Right lobe of liver (tissue), 6 donors: ENCODE data around the gene ATG10. TPM values are rescaled to one million over a fixed set of nuclear protein-coding genes. Genes with fewer than 3 reads are reported as not detected.

Experiments
- ATAC-seq, 4 donors: fragments of 200-7000 bp; cut with Tn5 transposase; one replicate each; pipeline ENCODE4 v1.9.1; 2020; ENCODE audit warnings: mild to moderate bottlenecking in 4 of 4, moderate library complexity in 4 of 4
- DNase-seq, 3 donors: peaks; one replicate each; pipeline ENCODE4 v3.0.0-alpha.2; 2020
- H3K27ac ChIP-seq, 3 donors: fragments of 200-600 bp; one replicate each; pipeline ENCODE4 v1.8.0; 2022
- H3K27me3 ChIP-seq, 2 donors: fragments of 200-600 bp; one replicate each; pipeline ENCODE4 v1.8.0; 2022
- H3K36me3 ChIP-seq, 4 donors: fragments of 200-600 bp; sonication (generic) in 1 of 4; one replicate each; pipeline versions ENCODE4 v1.5.1 to v1.8.0; 2017 to 2022; ENCODE audit warnings: control low read depth in 1 of 4
- H3K4me1 ChIP-seq, 4 donors: fragments of 200-600 bp; sonication (generic) in 1 of 4; one replicate each; pipeline versions ENCODE4 v1.5.1 to v1.8.0; 2017 to 2022; ENCODE audit warnings: control low read depth in 1 of 4
- H3K4me3 ChIP-seq, 3 donors: fragments of 200-600 bp; one replicate each; pipeline ENCODE4 v1.8.0; 2022
- H3K9me3 ChIP-seq, 4 donors: fragments of 200-600 bp; sonication (generic) in 1 of 4; one replicate each; pipeline versions ENCODE4 v1.5.1 to v1.8.0; 2017 to 2022; ENCODE audit warnings: control low read depth in 1 of 4
- CTCF ChIP-seq, 4 donors: fragments of 200-600 bp in 3 of 4; fragments of 450-650 bp in 1 of 4; IDR thresholded peaks; one replicate each; pipeline versions ENCODE4 v1.5.1 to v1.8.0; 2016 to 2022; ENCODE audit warnings: antibody characterized with exemption in 4 of 4, mild to moderate bottlenecking in 2 of 4
- POLR2A ChIP-seq: fragments of 450-650 bp; IDR thresholded peaks from one replicate; pipeline ENCODE4 v1.6.1; 2017; ENCODE audit warnings: antibody characterized with exemption, mild to moderate bottlenecking
- WGBS: methylation state at CpG from one replicate; pipeline ENCODE4 v1.1.6; 2018; ENCODE audit warnings: low coverage, low lambda C conversion rate; ENCODE audit not compliant: insufficient coverage; ENCODE audit errors: missing lambda C conversion rate; 5-methylcytosine and 5-hydroxymethylcytosine counted together
- intact Hi-C, 2 donors: fragments of 100-400 bp; cut with DNase I; formaldehyde crosslinking; loops; one replicate each; pipeline versions ENCODE4 v1.11.2 to v1.14.1; 2022
- total RNA-seq, 6 experiments: library from RNA; depleted of rRNA in 2 of 6; stranded (reverse); fragments of >200 nt in 2 of 6; fragmentation: NEBNext Ultra II Directional in 3 of 6; extraction: Animal tissue kit (Norgen Biotek cat#: 25700) in 3 of 6; gene quantifications; one replicate each; pipeline versions ENCODE4 v1.1.0 to v1.2.4, GENCODE V29; 2016 to 2023
- donor health status: DM: no; HTN: yes; CAD: no.
- donor health status: DM: no; HTN: no; CAD: no.
- donor health status: DM: no; HTN: no; CAD: no.
- donor health status: DM: no; HTN: yes; CAD: no.
- donor health status: DM: no; HTN: yes; CAD: no.

ATG10 gene
- total RNA-seq, 6 experiments from 2014 or later, result 2.9 to 8.0 (median 4.4) TPM

GRCh38 chr5:82149434-82149833 is 177.6 kb downstream of the ATG10 start:
- ATAC-seq, result peak; percentile 28 to 53 (median 48)

GRCh38 chr5:82150559-82150958 is 178.7 kb downstream of the ATG10 start:
- no peak for TF ChIP-seq CTCF (IDR thresholded peaks at IDR 0.05)
- no peak for TF ChIP-seq POLR2A
- Histone ChIP-seq H3K4me1 (peaks cover 0 to 52% (median 11%) of the 10 kb centered on the region in 4 donors), H3K9me3 (no peaks in the 10 kb centered on the region), H3K27ac (peak overlapping the region in 1 of 3 donors; percentile 80), H3K27me3 (no peaks in the 10 kb centered on the region), H3K36me3 (no peaks in the 10 kb centered on the region), H3K4me3 (no peak overlapping the region)
- 91% methylated on average over 3 of the region's 3 CpGs for WGBS
- intact Hi-C loops, result no loop called here
- ATAC-seq (peak in 1 of 4 donors; percentile 32), DNase-seq (no peak)

More at GRCh38 chr5:82149434-82149833, 177.6 kb downstream of the ATG10 start:
- DNase-seq, result no peak
- intact Hi-C loops, result no loop called here
- no peak for TF ChIP-seq CTCF (IDR thresholded peaks at IDR 0.05)
- no peak for TF ChIP-seq POLR2A
- no peak overlapping the region for H3K4me3 ChIP-seq
- no peaks in the 10 kb centered on the region for H3K36me3 ChIP-seq
- H3K9me3 ChIP-seq, result no peaks in the 10 kb centered on the region
- no peaks in the 10 kb centered on the region for H3K27me3 ChIP-seq
- H3K27ac ChIP-seq, result peak overlapping the region; percentile 33 to 80 (median 69)
- H3K4me1 ChIP-seq, result peaks cover 0 to 48% (median 11%) of the 10 kb centered on the region in 4 donors

GRCh38 chr5:82151204-82151603 is 179.4 kb downstream of the ATG10 start:
- 78% methylated on average over 1 of the region's 1 CpG for WGBS
- ATAC-seq, result no peak

GRCh38 chr5:82151662-82152061 is 179.8 kb downstream of the ATG10 start:
- no peaks in the 10 kb centered on the region for H3K9me3 ChIP-seq
- no peaks in the 10 kb centered on the region for H3K36me3 ChIP-seq
- no peak for DNase-seq
- no peak overlapping the region for H3K4me3 ChIP-seq
- H3K27ac ChIP-seq, result no peak overlapping the region
- intact Hi-C loops, result no loop called here
- H3K4me1 ChIP-seq, result peaks cover 0 to 54% (median 11%) of the 10 kb centered on the region in 4 donors
- TF ChIP-seq CTCF (IDR thresholded peaks at IDR 0.05) (no peak), POLR2A (no peak)
- 18% methylated on average over 1 of the region's 1 CpG for WGBS
- H3K27me3 ChIP-seq, result no peaks in the 10 kb centered on the region
- ATAC-seq, result peak in 1 of 4 donors; percentile 23

More at GRCh38 chr5:82151204-82151603, 179.4 kb downstream of the ATG10 start:
- H3K27me3 ChIP-seq, result no peaks in the 10 kb centered on the region
- H3K36me3 ChIP-seq, result no peaks in the 10 kb centered on the region
- H3K27ac ChIP-seq, result no peak overlapping the region
- TF ChIP-seq POLR2A (no peak), CTCF (IDR thresholded peaks at IDR 0.05) (no peak)
- H3K4me3 ChIP-seq, result no peak overlapping the region
- no peak for DNase-seq
- no peaks in the 10 kb centered on the region for H3K9me3 ChIP-seq
- intact Hi-C loops, result no loop called here
- H3K4me1 ChIP-seq, result peaks cover 0 to 54% (median 11%) of the 10 kb centered on the region in 4 donors
